ENCODE measurements around the gene TARBP1. TPM values are rescaled to one million over a fixed set of nuclear protein-coding genes. Genes with fewer than 3 reads are reported as not detected.
A peak's percentile ranks its signal among the peaks of the same experiment; 100 is the strongest.

TARBP1 gene
- total RNA-seq, 1 experiment from 2014 or later: 47.3 TPM

- TF ChIP-seq CTCF (conservative IDR thresholded peaks at IDR 0.05) (no peak), EZH2 (IDR thresholded peaks at IDR 0.05; ENCODE audit: low read depth) (no peak)
- peak overlapping the region; percentile 74 for H3K4me3 ChIP-seq
- H3K4me1 ChIP-seq (replicated peaks; ENCODE audit: insufficient read depth): peaks cover 16% of the 10 kb centered on the region
- intact Hi-C loops (cut with micrococcal nuclease; ENCODE audit: unreplicated experiment): loop anchor here (10.0 kb wide), 1 partner anchor 363 kb away; no protein-coding TSS in a partner anchor
- peak overlapping the region; percentile 73 for H2AFZ ChIP-seq
- H3K36me3 ChIP-seq (ENCODE audit: low read depth): no peaks in the 10 kb centered on the region
- peak overlapping the region; percentile 25; the same call in 1 of the 2 replicates for H3K27ac ChIP-seq
- no peaks in the 10 kb centered on the region for H3K9me2 ChIP-seq (ENCODE audit: insufficient read depth)
- no peak for DNase-seq
- no peaks in the 10 kb centered on the region for H3K27me3 ChIP-seq (ENCODE audit: insufficient read depth, low read depth)
- ChIA-PET POLR2A (ENCODE audit: unreplicated experiment) (interaction anchor here (0.6 to 0.7 kb wide), 3 partner anchors 19 to 133 kb away, joined by 4 to 12 read pairs (median 5); partner anchors contain the start of gene COA6), CTCF (no interaction called here)
- BruUV-seq (replicated peaks): no TSS peak
- no peaks in the 10 kb centered on the region; the same call in 1 of the 2 replicates for H4K20me1 ChIP-seq (ENCODE audit: insufficient read depth)
- H3F3A ChIP-seq (ENCODE audit: insufficient read depth, low read depth): peaks cover 9% of the 10 kb centered on the region; the same call in 1 of the 2 replicates
- H3K9me3 ChIP-seq (ENCODE audit: insufficient read depth, low read depth): no peaks in the 10 kb centered on the region
- H3K79me2 ChIP-seq (ENCODE audit: low read depth): peaks cover 54% of the 10 kb centered on the region
- peak overlapping the region; percentile 81 for H3K4me2 ChIP-seq
These were observed 1.4 kb downstream of the TARBP1 start for GRCh38 chr1:234477386-234478151.

GRCh38 chr1:234476172-234476571, 2.8 kb downstream of the TARBP1 start:
- H3K79me2 ChIP-seq (ENCODE audit: low read depth): peaks cover 57% of the 10 kb centered on the region
- H3K4me2 ChIP-seq: peak overlapping the region; percentile 81
- H3K4me1 ChIP-seq (replicated peaks; ENCODE audit: insufficient read depth): peaks cover 16% of the 10 kb centered on the region
- H3K27ac ChIP-seq: no peak overlapping the region
- no peaks in the 10 kb centered on the region for H3K27me3 ChIP-seq (ENCODE audit: insufficient read depth, low read depth)
- no peak overlapping the region for H2AFZ ChIP-seq
- H3K9me2 ChIP-seq (ENCODE audit: insufficient read depth): no peaks in the 10 kb centered on the region
- intact Hi-C loops (cut with micrococcal nuclease; ENCODE audit: unreplicated experiment): loop anchor here (10.0 kb wide), 1 partner anchor 361 kb away; no protein-coding TSS in a partner anchor
- H3K36me3 ChIP-seq (ENCODE audit: low read depth): peaks cover 6% of the 10 kb centered on the region; the same call in 1 of the 2 replicates
- ChIA-PET POLR2A (ENCODE audit: unreplicated experiment) (no interaction called here), CTCF (no interaction called here)
- no peak for DNase-seq
- peaks cover 10% of the 10 kb centered on the region; the same call in 1 of the 2 replicates for H3F3A ChIP-seq (ENCODE audit: insufficient read depth, low read depth)
- no peak overlapping the region; the same call in 1 of the 2 replicates for H3K4me3 ChIP-seq
- no TSS peak for BruUV-seq (replicated peaks)
- no peaks in the 10 kb centered on the region; the same call in 1 of the 2 replicates for H4K20me1 ChIP-seq (ENCODE audit: insufficient read depth)
- TF ChIP-seq CTCF (conservative IDR thresholded peaks at IDR 0.05) (no peak), EZH2 (IDR thresholded peaks at IDR 0.05; ENCODE audit: low read depth) (no peak)
- no peaks in the 10 kb centered on the region for H3K9me3 ChIP-seq (ENCODE audit: insufficient read depth, low read depth)

GRCh38 chr1:234475167-234475793, 3.7 kb downstream of the TARBP1 start:
- DNase-seq: no peak
- peaks cover 13% of the 10 kb centered on the region; the same call in 1 of the 2 replicates for H3F3A ChIP-seq (ENCODE audit: insufficient read depth, low read depth)
- H3K36me3 ChIP-seq (ENCODE audit: low read depth): peaks cover 8% of the 10 kb centered on the region; the same call in 1 of the 2 replicates
- H3K79me2 ChIP-seq (ENCODE audit: low read depth): peaks cover 57% of the 10 kb centered on the region
- H3K9me3 ChIP-seq (ENCODE audit: insufficient read depth, low read depth): no peaks in the 10 kb centered on the region
- H3K9me2 ChIP-seq (ENCODE audit: insufficient read depth): no peaks in the 10 kb centered on the region
- H2AFZ ChIP-seq: no peak overlapping the region
- TF ChIP-seq EZH2 (IDR thresholded peaks at IDR 0.05; ENCODE audit: low read depth) (no peak), CTCF (conservative IDR thresholded peaks at IDR 0.05) (no peak)
- no peaks in the 10 kb centered on the region; the same call in 1 of the 2 replicates for H4K20me1 ChIP-seq (ENCODE audit: insufficient read depth)
- no peak overlapping the region for H3K27ac ChIP-seq
- no TSS peak for BruUV-seq (replicated peaks)
- intact Hi-C loops (cut with micrococcal nuclease; ENCODE audit: unreplicated experiment): loop anchor here (10.0 kb wide), 1 partner anchor 360 kb away; no protein-coding TSS in a partner anchor
- H3K4me2 ChIP-seq: no peak overlapping the region
- no peaks in the 10 kb centered on the region for H3K27me3 ChIP-seq (ENCODE audit: insufficient read depth, low read depth)
- H3K4me1 ChIP-seq (replicated peaks; ENCODE audit: insufficient read depth): peaks cover 16% of the 10 kb centered on the region
- POLR2A ChIA-PET (ENCODE audit: unreplicated experiment): interaction anchor here (0.6 kb wide), 1 partner anchor 828 kb away, joined by 4 read pairs; no protein-coding TSS in a partner anchor
- CTCF ChIA-PET: no interaction called here
- H3K4me3 ChIP-seq: no peak overlapping the region

Measured in PC-9 (cell line).